ENCODE data around the gene SERTM2. TPM values are rescaled to one million over a fixed set of nuclear protein-coding genes. Genes with fewer than 3 reads are reported as not detected.
"Not testable (repeated sequence)": the region's sequence is repeated elsewhere in the genome, so short reads cannot be mapped to it uniquely, and the experiment has no call there.

Gene SERTM2
- total RNA-seq, 2 donors from 2014 or later = 0.05 TPM; not detected in 1

DNA sequence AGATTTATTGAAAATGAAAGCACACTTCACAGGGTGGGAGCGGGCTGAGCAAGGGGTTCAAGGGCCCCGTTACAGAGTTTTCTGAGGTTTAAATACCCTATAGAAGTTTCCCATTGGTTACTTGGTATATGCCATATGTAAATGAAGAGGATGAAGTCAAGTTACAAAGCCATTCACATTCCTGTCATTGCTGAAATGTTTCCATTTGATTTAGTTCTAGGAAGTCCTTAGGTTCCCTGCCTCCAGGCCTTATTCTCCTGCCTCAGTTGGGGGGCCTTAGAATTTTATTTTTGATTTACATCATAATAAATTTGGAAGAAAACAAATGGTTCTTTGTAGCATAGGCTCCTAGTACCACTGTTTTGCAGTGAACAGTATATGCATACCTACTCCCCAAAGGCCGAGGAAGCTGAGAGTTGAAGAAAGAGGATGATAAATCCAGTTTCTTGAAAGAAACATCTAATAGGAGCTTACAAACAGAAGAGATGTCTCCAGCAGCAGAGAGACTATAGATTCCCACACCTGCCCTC is 31.8 kb downstream of the SERTM2 start:
- no peaks in the 10 kb centered on the region for H3K36me3 ChIP-seq
- no peaks in the 10 kb centered on the region for H3K9me3 ChIP-seq
- H3K4me3 ChIP-seq = no peak overlapping the region
- DNase-seq = no peak
- intact Hi-C loops (cut with DNase I) = no loop called here
- TF ChIP-seq, protein P1, sequence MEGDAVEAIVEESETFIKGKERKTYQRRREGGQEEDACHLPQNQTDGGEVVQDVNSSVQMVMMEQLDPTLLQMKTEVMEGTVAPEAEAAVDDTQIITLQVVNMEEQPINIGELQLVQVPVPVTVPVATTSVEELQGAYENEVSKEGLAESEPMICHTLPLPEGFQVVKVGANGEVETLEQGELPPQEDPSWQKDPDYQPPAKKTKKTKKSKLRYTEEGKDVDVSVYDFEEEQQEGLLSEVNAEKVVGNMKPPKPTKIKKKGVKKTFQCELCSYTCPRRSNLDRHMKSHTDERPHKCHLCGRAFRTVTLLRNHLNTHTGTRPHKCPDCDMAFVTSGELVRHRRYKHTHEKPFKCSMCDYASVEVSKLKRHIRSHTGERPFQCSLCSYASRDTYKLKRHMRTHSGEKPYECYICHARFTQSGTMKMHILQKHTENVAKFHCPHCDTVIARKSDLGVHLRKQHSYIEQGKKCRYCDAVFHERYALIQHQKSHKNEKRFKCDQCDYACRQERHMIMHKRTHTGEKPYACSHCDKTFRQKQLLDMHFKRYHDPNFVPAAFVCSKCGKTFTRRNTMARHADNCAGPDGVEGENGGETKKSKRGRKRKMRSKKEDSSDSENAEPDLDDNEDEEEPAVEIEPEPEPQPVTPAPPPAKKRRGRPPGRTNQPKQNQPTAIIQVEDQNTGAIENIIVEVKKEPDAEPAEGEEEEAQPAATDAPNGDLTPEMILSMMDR (IDR thresholded peaks at IDR 0.05) = no peak
- no peak overlapping the region for H3K9ac ChIP-seq (ENCODE audit: low read depth in 2 of 2, low read length in 2 of 2)
- no peak overlapping the region for H3K27ac ChIP-seq
- H3K4me1 ChIP-seq = no peaks in the 10 kb centered on the region
- H3K27me3 ChIP-seq = no peaks in the 10 kb centered on the region

DNA sequence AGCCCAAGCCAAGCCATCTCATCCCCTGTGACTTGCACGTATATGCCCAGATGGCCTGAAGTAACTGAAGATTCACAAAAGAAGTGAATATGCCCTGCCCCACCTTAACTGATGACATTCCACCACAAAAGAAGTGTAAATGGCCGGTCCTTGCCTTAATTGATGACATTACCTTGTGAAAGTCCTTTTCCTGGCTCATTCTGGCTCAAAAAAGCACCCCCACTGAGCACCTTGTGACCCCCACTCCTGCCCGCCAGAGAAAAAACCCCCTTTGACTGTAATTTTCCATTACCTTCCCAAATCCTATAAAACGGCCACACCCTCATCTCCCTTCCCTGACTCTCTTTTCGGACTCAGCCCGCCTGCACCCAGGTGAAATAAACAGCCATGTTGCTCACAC is 37.8 kb downstream of the SERTM2 start:
- H3K27me3 ChIP-seq; H3K36me3 ChIP-seq; H3K27ac ChIP-seq; intact Hi-C loops (cut with DNase I); H3K4me1 ChIP-seq; H3K9ac ChIP-seq (ENCODE audit: low read depth in 2 of 2, low read length in 2 of 2); H3K4me3 ChIP-seq; H3K9me3 ChIP-seq; DNase-seq: not testable (repeated sequence)

DNA sequence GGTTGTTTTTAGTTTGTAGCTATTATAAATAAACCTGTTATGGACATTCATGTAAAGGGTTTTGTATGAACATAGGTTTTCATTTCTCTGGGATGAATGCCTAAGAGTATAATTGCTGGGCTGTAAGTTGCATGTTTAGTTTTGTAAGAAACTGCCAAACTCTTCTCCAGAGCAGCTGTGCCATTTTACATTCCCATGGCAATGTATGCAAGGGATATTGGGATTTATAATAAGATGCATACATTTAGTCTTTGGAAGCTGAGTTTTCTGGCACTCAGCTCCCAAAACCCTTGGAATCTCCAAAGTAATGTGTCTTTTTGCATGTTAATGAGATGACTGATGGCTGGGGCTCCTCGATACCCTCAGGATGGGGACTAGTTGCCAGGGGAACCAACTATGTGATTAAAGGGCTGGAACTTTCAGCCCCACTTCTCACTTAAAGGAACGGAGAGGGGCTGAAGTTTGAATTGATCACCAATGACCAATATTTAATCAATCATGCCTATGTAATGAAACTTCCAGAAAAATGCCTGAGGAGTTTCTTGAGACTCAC is 44.0 kb downstream of the SERTM2 start:
- DNase-seq = no peak
- Histone ChIP-seq H3K9ac (ENCODE audit: low read depth in 2 of 2, low read length in 2 of 2) (no peak overlapping the region), H3K4me3 (no peak overlapping the region), H3K4me1 (no peaks in the 10 kb centered on the region), H3K9me3 (no peaks in the 10 kb centered on the region), H3K27me3 (no peaks in the 10 kb centered on the region), H3K36me3 (no peaks in the 10 kb centered on the region), H3K27ac (no peak overlapping the region)
- TF ChIP-seq, protein P1 (IDR thresholded peaks at IDR 0.05) = no peak
- intact Hi-C loops (cut with DNase I) = no loop called here

DNA sequence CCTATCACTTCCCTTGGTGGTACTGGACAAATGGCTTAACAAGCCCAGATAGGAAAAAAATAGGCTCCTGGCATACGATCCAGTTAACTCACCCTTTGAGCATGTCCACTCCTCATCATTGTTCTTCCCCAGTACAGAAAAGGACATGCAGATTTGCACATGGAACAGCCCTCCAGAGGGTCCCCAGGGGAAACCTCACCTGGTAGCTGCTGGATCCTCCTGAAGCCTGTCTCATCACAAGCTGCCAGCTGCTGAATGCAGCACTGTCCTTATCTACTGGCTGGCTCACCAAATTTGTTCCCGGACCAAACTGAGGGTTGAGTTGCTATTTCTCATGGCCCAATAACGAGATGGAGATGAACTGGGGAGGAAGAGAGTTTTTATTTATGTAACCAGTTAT is 49.4 kb downstream of the SERTM2 start:
- Histone ChIP-seq H3K27me3 (no peaks in the 10 kb centered on the region), H3K4me3 (no peak overlapping the region), H3K9me3 (no peaks in the 10 kb centered on the region), H3K36me3 (no peaks in the 10 kb centered on the region), H3K27ac (no peak overlapping the region), H3K4me1 (no peaks in the 10 kb centered on the region), H3K9ac (ENCODE audit: low read depth in 2 of 2, low read length in 2 of 2) (no peak overlapping the region)
- DNase-seq = no peak
- intact Hi-C loops (cut with DNase I) = no loop called here
- TF ChIP-seq, protein P1 (IDR thresholded peaks at IDR 0.05) = no peak

DNA sequence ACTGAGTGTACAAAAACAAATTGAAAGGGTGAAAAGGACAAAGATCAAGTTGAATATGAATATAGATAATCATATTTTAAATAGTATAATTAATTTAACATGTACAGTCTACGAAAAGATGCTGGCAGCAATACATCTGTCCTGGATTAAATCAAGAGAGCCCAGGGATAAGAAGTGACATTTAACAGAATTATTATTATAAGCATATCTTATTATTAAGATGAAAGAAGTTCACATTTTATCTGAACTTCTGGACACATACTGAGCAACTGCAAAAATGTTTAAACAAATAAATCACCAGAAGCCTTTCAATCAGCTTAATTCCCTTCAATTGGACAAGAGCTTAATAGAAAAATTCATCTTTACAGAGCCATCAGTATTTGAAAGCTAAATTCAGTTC is 50.4 kb downstream of the SERTM2 start:
- H3K9me3 ChIP-seq = no peaks in the 10 kb centered on the region
- H3K4me3 ChIP-seq = no peak overlapping the region
- no peak overlapping the region for H3K27ac ChIP-seq
- H3K36me3 ChIP-seq = no peaks in the 10 kb centered on the region
- no peak for DNase-seq
- intact Hi-C loops (cut with DNase I) = no loop called here
- TF ChIP-seq, protein P1 (IDR thresholded peaks at IDR 0.05) = no peak
- H3K9ac ChIP-seq (ENCODE audit: low read depth in 2 of 2, low read length in 2 of 2) = no peak overlapping the region
- no peaks in the 10 kb centered on the region for H3K4me1 ChIP-seq
- H3K27me3 ChIP-seq = no peaks in the 10 kb centered on the region

DNA sequence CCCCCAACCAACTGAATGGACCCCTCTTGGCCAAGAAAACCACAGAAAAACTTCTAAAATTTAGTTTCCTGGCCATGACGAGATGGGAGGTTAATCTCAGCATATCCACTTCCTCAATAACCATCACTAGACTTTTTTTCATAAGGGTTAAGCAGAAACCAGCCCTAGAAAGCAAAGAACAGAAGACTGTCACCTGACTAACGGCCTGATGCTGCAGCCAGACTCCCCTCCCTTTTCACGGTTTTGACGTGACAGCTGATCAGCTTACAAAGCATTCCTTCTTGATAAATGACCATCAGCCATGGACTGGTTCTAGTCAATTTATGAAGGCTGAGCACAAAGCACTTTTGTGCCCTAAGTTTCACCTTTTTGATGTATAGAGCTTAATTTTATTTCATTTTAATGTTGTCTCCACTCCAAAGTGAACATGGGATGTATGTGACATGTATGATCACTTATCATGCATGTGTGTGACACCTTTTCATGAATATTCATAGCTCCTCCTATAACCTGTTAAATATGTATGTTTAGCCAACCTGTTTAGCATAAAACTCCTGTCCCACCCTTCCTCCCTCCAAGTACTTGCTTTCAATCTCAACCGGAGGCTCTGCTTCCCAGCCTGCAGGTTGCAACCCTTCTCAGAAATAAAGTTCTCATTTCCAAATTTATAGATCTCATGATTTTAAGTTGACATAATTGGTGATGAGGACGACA is 56.3 kb downstream of the SERTM2 start:
- H3K36me3 ChIP-seq = no peaks in the 10 kb centered on the region
- no peak overlapping the region for H3K27ac ChIP-seq
- no peak overlapping the region for H3K9ac ChIP-seq (ENCODE audit: low read depth in 2 of 2, low read length in 2 of 2)
- H3K9me3 ChIP-seq = no peaks in the 10 kb centered on the region
- DNase-seq = no peak
- TF ChIP-seq, protein P1 (IDR thresholded peaks at IDR 0.05) = no peak
- no peak overlapping the region for H3K4me3 ChIP-seq
- no peaks in the 10 kb centered on the region for H3K27me3 ChIP-seq
- no peaks in the 10 kb centered on the region for H3K4me1 ChIP-seq
- intact Hi-C loops (cut with DNase I) = no loop called here
